Neutrophil (primary cell): ENCODE results near the gene NUP93.

Experiments
- H3K27ac ChIP-seq: fragments of 200-600 bp; sonication (generic); 2 replicates; pipeline ENCODE4 v1.5.1; 2016; ENCODE audit warnings: mild to moderate bottlenecking, moderate library complexity
- H3K27me3 ChIP-seq: fragments of 200-600 bp; sonication (generic); 2 replicates; pipeline ENCODE4 v1.6.0; 2016; ENCODE audit warnings: mild to moderate bottlenecking
- H3K36me3 ChIP-seq: fragments of 200-600 bp; sonication (generic); 2 replicates; pipeline ENCODE4 v1.5.1; 2017
- H3K4me1 ChIP-seq, 2 experiments: fragments of 200-600 bp in 1 of 2; sonication (generic) in 1 of 2; 1 replicate in 1 of 2; 2 replicates in 1 of 2; pipeline versions ENCODE4 v1.5.1 to v1.6.1; 2013 to 2016; ENCODE audit warnings: low read depth in 1 of 2, low read length in 1 of 2, mild to moderate bottlenecking in 1 of 2, moderate library complexity in 1 of 2; ENCODE audit not compliant: control insufficient read depth in 1 of 2, insufficient read depth in 1 of 2
- H3K4me3 ChIP-seq, 2 experiments: fragments of 200-600 bp in 1 of 2; sonication (generic) in 1 of 2; 1 replicate in 1 of 2; 2 replicates in 1 of 2; pipeline ENCODE4 v1.5.1; 2013 to 2016; ENCODE audit warnings: low read depth in 1 of 2, low read length in 1 of 2, mild to moderate bottlenecking in 1 of 2, moderate library complexity in 1 of 2
- H3K9me3 ChIP-seq: fragments of 200-600 bp; sonication (generic); 2 replicates; pipeline ENCODE4 v1.5.1; 2016
- CTCF ChIP-seq: fragments of 200-600 bp; sonication (generic); IDR thresholded peaks from 2 replicates; pipeline ENCODE4 v1.5.1; 2016; ENCODE audit warnings: antibody characterized with exemption

The NUP93 gene

GRCh38 chr16:56744996-56745640, 15.2 kb downstream of the NUP93 start:
- no peak for TF ChIP-seq CTCF
- no peak overlapping the region for H3K4me3 ChIP-seq
- no peak overlapping the region for H3K27ac ChIP-seq
- peaks cover 5% of the 10 kb centered on the region for H3K36me3 ChIP-seq
- no peaks in the 10 kb centered on the region for H3K9me3 ChIP-seq
- H3K27me3 ChIP-seq = no peaks in the 10 kb centered on the region
- H3K4me1 ChIP-seq = peaks cover 33 to 35% of the 10 kb centered on the region in 2 experiments

- H3K9me3 ChIP-seq = no peaks in the 10 kb centered on the region
- no peak for TF ChIP-seq CTCF
- no peak overlapping the region for H3K4me3 ChIP-seq
- H3K36me3 ChIP-seq = peaks cover 10% of the 10 kb centered on the region
- H3K4me1 ChIP-seq = peaks cover 23 to 24% of the 10 kb centered on the region in 2 experiments
- H3K27me3 ChIP-seq = no peaks in the 10 kb centered on the region
- no peak overlapping the region for H3K27ac ChIP-seq
Measured at GRCh38 chr16:56747486-56748045, 17.6 kb downstream of the NUP93 start.

- H3K4me1 ChIP-seq = peaks cover 16 to 18% of the 10 kb centered on the region in 2 experiments
- H3K36me3 ChIP-seq = peaks cover 10% of the 10 kb centered on the region
- no peaks in the 10 kb centered on the region for H3K27me3 ChIP-seq
- H3K27ac ChIP-seq = no peak overlapping the region
- TF ChIP-seq CTCF = no peak
- H3K4me3 ChIP-seq = no peak overlapping the region
- no peaks in the 10 kb centered on the region for H3K9me3 ChIP-seq
Measured at GRCh38 chr16:56748191-56748590, 18.3 kb downstream of the NUP93 start.

- peaks cover 10% of the 10 kb centered on the region for H3K36me3 ChIP-seq
- no peak for TF ChIP-seq CTCF
- H3K4me1 ChIP-seq = peaks cover 10 to 11% of the 10 kb centered on the region in 2 experiments
- H3K9me3 ChIP-seq = no peaks in the 10 kb centered on the region
- H3K27me3 ChIP-seq = no peaks in the 10 kb centered on the region
- no peak overlapping the region for H3K27ac ChIP-seq
- H3K4me3 ChIP-seq = no peak overlapping the region
Measured at GRCh38 chr16:56748826-56749225, 18.9 kb downstream of the NUP93 start.

- Histone ChIP-seq H3K9me3 (no peaks in the 10 kb centered on the region), H3K27me3 (no peaks in the 10 kb centered on the region), H3K36me3 (peaks cover 10% of the 10 kb centered on the region), H3K4me1 (peaks cover 7 to 11% of the 10 kb centered on the region in 2 experiments), H3K4me3 (no peak overlapping the region), H3K27ac (no peak overlapping the region)
- no peak for TF ChIP-seq CTCF
Measured at GRCh38 chr16:56749672-56750491, 20.0 kb downstream of the NUP93 start.
